ENCODE measurements around the gene ADARB1. TPM values are rescaled to one million over a fixed set of nuclear protein-coding genes. Genes with fewer than 3 reads are reported as not detected.

ADARB1 gene
- polyA plus RNA-seq, 1 donor (not counting 4 experiments of a cell fraction or from before 2014, with no cell fraction given), result 13.0 TPM

DNA sequence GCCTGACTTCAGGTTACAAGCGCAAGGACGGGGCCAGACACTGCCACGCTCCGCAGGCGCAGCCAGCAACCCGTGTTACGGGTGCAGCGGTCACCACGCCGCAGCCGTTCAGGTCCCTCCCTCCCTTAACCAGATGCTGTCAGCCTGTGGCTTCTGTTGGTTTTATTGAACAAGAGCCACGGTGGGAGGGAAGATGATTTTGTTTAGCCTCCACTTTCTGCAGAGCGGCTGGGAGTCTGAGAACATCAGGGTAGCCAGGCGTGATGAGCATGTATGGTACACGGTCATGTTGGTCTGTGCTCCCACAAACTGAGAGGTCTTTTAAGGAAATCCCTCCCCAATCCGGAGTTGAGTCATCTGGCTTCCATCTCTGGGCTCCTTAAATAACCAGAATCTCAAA is 18.5 kb upstream of the ADARB1 start:
- H3K9ac ChIP-seq (ENCODE audit: control insufficient read depth, extremely low read depth, insufficient read depth, low read length), result no peak overlapping the region
- H3K4me3 ChIP-seq (ENCODE audit: control insufficient read depth in 2 of 3, extremely low read depth in 1 of 3, insufficient read depth in 2 of 3, low read depth in 1 of 3, low read length in 3 of 3), result no peak overlapping the region
- H3K27ac ChIP-seq (ENCODE audit: control insufficient read depth, insufficient read depth, low read length), result no peak overlapping the region
- H3K4me2 ChIP-seq (ENCODE audit: control insufficient read depth, extremely low read depth, insufficient read depth, low read depth, low read length), result no peak overlapping the region
- FAIRE-seq, result no peak
- peaks cover 22% of the 10 kb centered on the region for H3K27me3 ChIP-seq (ENCODE audit: control insufficient read depth, extremely low read depth, insufficient read depth, low read length)
- H2AFZ ChIP-seq (ENCODE audit: control insufficient read depth, low read length), result no peak overlapping the region
- H3K79me2 ChIP-seq (ENCODE audit: control insufficient read depth, insufficient read depth, low read length), result no peaks in the 10 kb centered on the region
- no peak for DNase-seq (ENCODE audit: low read depth, low spot score)
- H3K36me3 ChIP-seq (ENCODE audit: control insufficient read depth in 2 of 2, extremely low read depth in 1 of 2, insufficient read depth in 2 of 2, low read length in 2 of 2), result no peaks in the 10 kb centered on the region
- no peaks in the 10 kb centered on the region for H3K9me1 ChIP-seq (ENCODE audit: control insufficient read depth, extremely low read depth, insufficient read depth, low read length)
- TF ChIP-seq CTCF (optimal IDR thresholded peaks at IDR 0.05 in 1 of 3, IDR thresholded peaks at IDR 0.05 in 1 of 3, conservative IDR thresholded peaks at IDR 0.05 in 1 of 3; ENCODE audit: extremely low read depth in 1 of 3, insufficient read depth in 2 of 3, low read length in 3 of 3), result no peak
- TF ChIP-seq EZH2 (IDR thresholded peaks at IDR 0.05; ENCODE audit: low read length), result no peak
- no peaks in the 10 kb centered on the region for H4K20me1 ChIP-seq (ENCODE audit: control insufficient read depth, extremely low read depth, insufficient read depth, low read length)
- H3K9me3 ChIP-seq (ENCODE audit: control insufficient read depth, low read depth, low read length), result no peaks in the 10 kb centered on the region
- H3K4me1 ChIP-seq (ENCODE audit: control insufficient read depth, extremely low read depth, insufficient read depth, low read length), result no peaks in the 10 kb centered on the region
- dilution Hi-C loops (cut with MboI; ENCODE audit: extremely low pct_ligation_motif_present, low sequenced_read_pairs), result no loop called here

GRCh38 chr21:45056296-45056904 is 18.0 kb upstream of the ADARB1 start:
- Histone ChIP-seq H3K4me3 (ENCODE audit: control insufficient read depth in 2 of 3, extremely low read depth in 1 of 3, insufficient read depth in 2 of 3, low read depth in 1 of 3, low read length in 3 of 3) (no peak overlapping the region), H3K4me2 (ENCODE audit: control insufficient read depth, extremely low read depth, insufficient read depth, low read depth, low read length) (no peak overlapping the region), H2AFZ (ENCODE audit: control insufficient read depth, low read length) (no peak overlapping the region), H3K9me3 (ENCODE audit: control insufficient read depth, low read depth, low read length) (no peaks in the 10 kb centered on the region), H3K9me1 (ENCODE audit: control insufficient read depth, extremely low read depth, insufficient read depth, low read length) (no peaks in the 10 kb centered on the region), H3K9ac (ENCODE audit: control insufficient read depth, extremely low read depth, insufficient read depth, low read length) (no peak overlapping the region), H4K20me1 (ENCODE audit: control insufficient read depth, extremely low read depth, insufficient read depth, low read length) (no peaks in the 10 kb centered on the region), H3K36me3 (ENCODE audit: control insufficient read depth in 2 of 2, extremely low read depth in 1 of 2, insufficient read depth in 2 of 2, low read length in 2 of 2) (no peaks in the 10 kb centered on the region), H3K79me2 (ENCODE audit: control insufficient read depth, insufficient read depth, low read length) (no peaks in the 10 kb centered on the region), H3K4me1 (ENCODE audit: control insufficient read depth, extremely low read depth, insufficient read depth, low read length) (no peaks in the 10 kb centered on the region), H3K27me3 (ENCODE audit: control insufficient read depth, extremely low read depth, insufficient read depth, low read length) (peaks cover 20% of the 10 kb centered on the region), H3K27ac (ENCODE audit: control insufficient read depth, insufficient read depth, low read length) (no peak overlapping the region)
- no peak for DNase-seq (ENCODE audit: low read depth, low spot score)
- FAIRE-seq, result no peak
- dilution Hi-C loops (cut with MboI; ENCODE audit: extremely low pct_ligation_motif_present, low sequenced_read_pairs), result no loop called here
- TF ChIP-seq EZH2 (IDR thresholded peaks at IDR 0.05; ENCODE audit: low read length) (no peak), CTCF (optimal IDR thresholded peaks at IDR 0.05 in 1 of 3, IDR thresholded peaks at IDR 0.05 in 1 of 3, conservative IDR thresholded peaks at IDR 0.05 in 1 of 3; ENCODE audit: extremely low read depth in 1 of 3, insufficient read depth in 2 of 3, low read length in 3 of 3) (no peak)
